Measurements from ENCODE around the gene DMD. TPM values are rescaled to one million over a fixed set of nuclear protein-coding genes. Genes with fewer than 3 reads are reported as not detected.
A peak's percentile ranks its signal among the peaks of the same experiment; 100 is the strongest.

The DMD gene
- total RNA-seq, 1 donor: 32.4 TPM

GRCh38 chrX:33138677-33139249, 72.6 kb downstream of the DMD start:
- TF ChIP-seq CTCF (IDR thresholded peaks at IDR 0.05; ENCODE audit: insufficient read depth, low read depth, low read length): no peak
- DNase-seq (ENCODE audit: low read depth): peak; percentile 25
- H3K4me3 ChIP-seq (ENCODE audit: low read depth, low read length): no peak overlapping the region

- TF ChIP-seq CTCF (IDR thresholded peaks at IDR 0.05; ENCODE audit: insufficient read depth, low read depth, low read length): no peak
- H3K4me3 ChIP-seq (ENCODE audit: low read depth, low read length): no peak overlapping the region
- no peak for DNase-seq (ENCODE audit: low read depth)
Observed at GRCh38 chrX:33134164-33134563, 77.2 kb downstream of the DMD start.

- TF ChIP-seq CTCF (IDR thresholded peaks at IDR 0.05; ENCODE audit: insufficient read depth, low read depth, low read length): no peak
- DNase-seq (ENCODE audit: low read depth): no peak
Observed at GRCh38 chrX:33133320-33133719, 78.0 kb downstream of the DMD start.

GRCh38 chrX:33132569-33132968, 78.8 kb downstream of the DMD start:
- DNase-seq (ENCODE audit: low read depth): no peak
- no peak for TF ChIP-seq CTCF (IDR thresholded peaks at IDR 0.05; ENCODE audit: insufficient read depth, low read depth, low read length)
- no peak overlapping the region for H3K4me3 ChIP-seq (ENCODE audit: low read depth, low read length)

More at GRCh38 chrX:33133320-33133719, 78.0 kb downstream of the DMD start:
- no peak overlapping the region for H3K4me3 ChIP-seq (ENCODE audit: low read depth, low read length)

- no peak for TF ChIP-seq CTCF (IDR thresholded peaks at IDR 0.05; ENCODE audit: insufficient read depth, low read depth, low read length)
- DNase-seq (ENCODE audit: low read depth): no peak
- H3K4me3 ChIP-seq (ENCODE audit: low read depth, low read length): no peak overlapping the region
Observed at GRCh38 chrX:33129607-33130006, 81.7 kb downstream of the DMD start.

DNA sequence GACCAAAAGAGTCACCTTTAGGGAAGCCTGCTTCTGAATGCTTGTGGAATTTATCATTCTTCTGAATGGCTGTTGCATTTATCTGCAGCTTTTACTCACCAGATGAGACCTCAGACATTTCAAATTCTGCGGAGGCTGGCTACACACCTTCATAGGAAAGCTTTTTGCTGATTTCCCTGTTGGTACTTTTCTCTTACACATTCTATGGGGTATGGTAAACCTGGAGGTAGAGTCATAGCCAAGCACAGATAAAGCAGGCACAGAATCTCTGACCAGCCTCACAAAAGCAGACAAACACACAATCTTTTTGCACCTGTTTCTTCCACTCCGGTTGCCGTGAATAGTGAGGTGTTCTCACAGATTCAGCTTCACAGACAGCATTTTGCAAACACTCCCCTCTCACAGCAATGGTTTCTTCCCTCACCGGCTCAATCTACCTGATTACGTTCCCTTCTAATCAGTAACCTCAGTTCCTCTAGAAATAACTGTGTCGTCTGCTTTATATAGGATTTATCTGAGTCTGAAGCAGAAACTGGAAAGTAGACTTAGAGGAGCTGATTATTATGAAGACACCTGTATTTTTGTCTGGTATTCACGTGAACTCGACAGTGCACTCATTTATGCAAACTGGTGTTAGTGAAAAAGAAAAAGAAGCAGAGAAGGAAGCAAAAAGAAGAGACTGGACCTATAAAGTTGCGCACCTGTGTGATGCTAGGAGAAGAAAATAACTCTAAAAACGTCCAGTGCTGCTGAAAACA, 83.1 kb downstream of the DMD start:
- no peak overlapping the region for H3K4me3 ChIP-seq (ENCODE audit: low read depth, low read length)
- no peak for DNase-seq (ENCODE audit: low read depth)
- TF ChIP-seq CTCF (IDR thresholded peaks at IDR 0.05; ENCODE audit: insufficient read depth, low read depth, low read length): no peak
